Cardiac muscle cell (in vitro differentiated cells and primary cell): ENCODE results near the gene NFIA. TPM values are rescaled to one million over a fixed set of nuclear protein-coding genes. Genes with fewer than 3 reads are reported as not detected.
"Not testable (repeated sequence)": the region's sequence is repeated elsewhere in the genome, so short reads cannot be mapped to it uniquely, and the experiment has no call there.

ENCODE experiments used
- DNase-seq, 2 donors: peaks; one replicate each; pipeline versions ENCODE4 v3.0.0 to v3.0.0-alpha.2; 2010 to 2017; ENCODE audit warnings: low read depth in 1 of 2, low spot score in 1 of 2
- H3K27ac ChIP-seq: fragments of 200-600 bp; sonication (generic); 2 replicates; pipeline ENCODE4 v1.5.1; 2016
- H3K27me3 ChIP-seq: fragments of 200-600 bp; sonication (generic); 2 replicates; pipeline ENCODE4 v1.6.0; 2016; ENCODE audit warnings: control low read depth
- H3K36me3 ChIP-seq: fragments of 200-600 bp; sonication (generic); 2 replicates; pipeline ENCODE4 v1.5.1; 2016; ENCODE audit warnings: control low read depth
- H3K4me1 ChIP-seq: fragments of 200-600 bp; sonication (generic); 2 replicates; pipeline ENCODE4 v1.8.1; 2017; ENCODE audit warnings: low read depth, mild to moderate bottlenecking, mixed run types
- H3K4me3 ChIP-seq: fragments of 200-600 bp; sonication (generic); 2 replicates; pipeline ENCODE4 v1.5.1; 2016; ENCODE audit warnings: mild to moderate bottlenecking
- H3K9me3 ChIP-seq: fragments of 200-600 bp; sonication (generic); 2 replicates; pipeline ENCODE4 v1.5.1; 2017; ENCODE audit warnings: low read depth, mild to moderate bottlenecking, control low read depth
- CTCF ChIP-seq: IDR thresholded peaks from 2 replicates; pipeline ENCODE4 v1.5.1; 2012; ENCODE audit warnings: low read depth, mild to moderate bottlenecking, low read length
- polyA plus RNA-seq: library from polyadenylated mRNA; unstranded; fragments of >200 nt; fragmentation: Nextera tagmentation; extraction: Ambion mirVana; gene quantifications from 2 replicates; pipeline ENCODE4 v1.2.1, GENCODE V29; 2016
- total RNA-seq: library from RNA; depleted of rRNA; stranded (reverse); fragments of >200 nt; gene quantifications from 2 replicates; pipeline ENCODE4 v1.2.3, GENCODE V29; 2016

NFIA gene
- total and polyA plus RNA-seq, 2 experiments from 2014 or later = 10.1 to 12.0 TPM

GRCh38 chr1:61056196-61056572 lies 26.2 kb upstream of the NFIA start:
- Histone ChIP-seq H3K4me1 (peaks cover 27% of the 10 kb centered on the region), H3K9me3 (no peaks in the 10 kb centered on the region), H3K27ac (no peak overlapping the region), H3K4me3 (peak overlapping the region; percentile 71), H3K36me3 (no peaks in the 10 kb centered on the region), H3K27me3 (peaks cover 71% of the 10 kb centered on the region)
- DNase-seq = no peak
- TF ChIP-seq CTCF = no peak

GRCh38 chr1:61056573-61057439 lies 25.6 kb upstream of the NFIA start:
- peak; percentile 44 to 75 for DNase-seq
- Histone ChIP-seq H3K27ac (no peak overlapping the region), H3K4me3 (peak overlapping the region; percentile 71), H3K36me3 (no peaks in the 10 kb centered on the region), H3K4me1 (peaks cover 24% of the 10 kb centered on the region), H3K27me3 (peaks cover 65% of the 10 kb centered on the region), H3K9me3 (no peaks in the 10 kb centered on the region)
- no peak for TF ChIP-seq CTCF

GRCh38 chr1:61058483-61059245 lies 23.7 kb upstream of the NFIA start:
- no peak for TF ChIP-seq CTCF
- peaks cover 5% of the 10 kb centered on the region for H3K4me1 ChIP-seq
- H3K4me3 ChIP-seq = no peak overlapping the region
- H3K27me3 ChIP-seq = peaks cover 46% of the 10 kb centered on the region
- H3K9me3 ChIP-seq = no peaks in the 10 kb centered on the region
- peak in 1 of 2 donors; percentile 74 for DNase-seq
- no peak overlapping the region for H3K27ac ChIP-seq
- no peaks in the 10 kb centered on the region for H3K36me3 ChIP-seq

GRCh38 chr1:61061601-61062000 lies 20.8 kb upstream of the NFIA start:
- H3K27ac ChIP-seq, H3K4me1 ChIP-seq, H3K9me3 ChIP-seq, DNase-seq, H3K36me3 ChIP-seq, H3K4me3 ChIP-seq: not testable (repeated sequence)
- H3K27me3 ChIP-seq = peaks cover 17% of the 10 kb centered on the region

- Histone ChIP-seq H3K4me3 (no peak overlapping the region), H3K9me3 (no peaks in the 10 kb centered on the region), H3K27me3 (no peaks in the 10 kb centered on the region), H3K36me3 (no peaks in the 10 kb centered on the region), H3K4me1 (no peaks in the 10 kb centered on the region), H3K27ac (no peak overlapping the region)
- DNase-seq = no peak
- TF ChIP-seq CTCF = no peak
Measured at GRCh38 chr1:61064673-61065072, 17.7 kb upstream of the NFIA start.

GRCh38 chr1:61067446-61068019 lies 14.8 kb upstream of the NFIA start:
- no peak for TF ChIP-seq CTCF
- no peaks in the 10 kb centered on the region for H3K9me3 ChIP-seq
- no peak overlapping the region for H3K4me3 ChIP-seq
- no peak overlapping the region for H3K27ac ChIP-seq
- H3K27me3 ChIP-seq = peaks cover 4% of the 10 kb centered on the region
- H3K36me3 ChIP-seq = no peaks in the 10 kb centered on the region
- DNase-seq = no peak
- no peaks in the 10 kb centered on the region for H3K4me1 ChIP-seq
